ENCODE data around the gene AGBL4. TPM values are rescaled to one million over a fixed set of nuclear protein-coding genes. Genes with fewer than 3 reads are reported as not detected.

The AGBL4 gene
- total and polyA plus RNA-seq, 2 donors = 0.08 to 0.37 TPM

DNA sequence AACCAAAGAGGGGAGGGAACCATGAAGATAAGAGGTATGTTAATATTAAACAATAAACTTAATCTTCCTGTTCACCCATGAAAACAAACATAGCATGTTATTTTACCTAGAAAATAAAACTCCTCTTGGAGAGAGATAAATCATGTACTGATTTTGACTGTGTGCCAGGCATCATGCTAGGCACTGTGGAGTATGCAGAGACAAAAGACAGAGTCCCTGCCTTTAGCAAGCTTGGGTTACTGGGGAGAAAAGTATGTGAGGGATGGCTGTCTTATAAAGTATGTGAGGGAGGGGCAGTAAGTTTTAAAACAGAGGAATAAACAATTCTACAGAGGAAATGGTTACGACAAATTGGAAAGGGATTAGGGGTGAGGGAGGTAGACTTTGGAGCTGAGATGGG lies 1117.6 kb downstream of the AGBL4 start:
- WGBS = 77% methylated on average over 1 of the region's 1 CpG
- Histone ChIP-seq H3K36me3 (ENCODE audit: insufficient read depth) (no peaks in the 10 kb centered on the region), H3K4me1 (ENCODE audit: insufficient read depth) (no peaks in the 10 kb centered on the region), H3K27ac (ENCODE audit: low read depth) (no peak overlapping the region), H3K4me3 (ENCODE audit: low read depth, low read length) (no peak overlapping the region)
- DNase-seq (ENCODE audit: extremely low spot score) = no peak

DNA sequence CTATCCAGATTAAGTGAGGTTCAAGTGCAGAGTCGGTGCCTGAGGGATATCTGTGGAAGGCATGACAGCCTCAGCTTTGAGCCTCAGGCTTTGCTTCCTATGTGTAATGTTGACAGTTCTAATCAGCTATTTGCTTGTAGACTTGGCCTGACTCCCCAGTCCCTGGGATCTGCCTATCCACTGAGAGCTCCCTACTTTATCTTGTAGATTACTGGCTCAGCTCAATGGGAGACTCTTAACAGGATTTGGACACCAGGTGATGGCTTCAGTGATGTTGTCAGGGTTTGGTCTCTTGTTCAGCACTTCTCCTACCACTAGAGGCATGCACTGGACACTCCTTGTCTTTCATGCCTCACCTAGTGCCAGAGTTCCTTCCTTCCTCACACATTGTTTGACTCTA lies 1120.5 kb downstream of the AGBL4 start:
- WGBS = 47% methylated on average over 1 of the region's 1 CpG
- DNase-seq (ENCODE audit: extremely low spot score) = no peak
- no peaks in the 10 kb centered on the region for H3K4me1 ChIP-seq (ENCODE audit: insufficient read depth)
- no peaks in the 10 kb centered on the region for H3K36me3 ChIP-seq (ENCODE audit: insufficient read depth)
- H3K4me3 ChIP-seq (ENCODE audit: low read depth, low read length) = no peak overlapping the region
- H3K27ac ChIP-seq (ENCODE audit: low read depth) = no peak overlapping the region

GRCh38 chr1:48898894-48899293 lies 1124.9 kb downstream of the AGBL4 start:
- H3K4me3 ChIP-seq (ENCODE audit: low read depth, low read length) = no peak overlapping the region
- H3K36me3 ChIP-seq (ENCODE audit: insufficient read depth) = no peaks in the 10 kb centered on the region
- no peak for DNase-seq (ENCODE audit: extremely low spot score)
- WGBS = 90% methylated on average over 32 of the region's 32 CpGs
- H3K27ac ChIP-seq (ENCODE audit: low read depth) = no peak overlapping the region
- no peaks in the 10 kb centered on the region for H3K4me1 ChIP-seq (ENCODE audit: insufficient read depth)

DNA sequence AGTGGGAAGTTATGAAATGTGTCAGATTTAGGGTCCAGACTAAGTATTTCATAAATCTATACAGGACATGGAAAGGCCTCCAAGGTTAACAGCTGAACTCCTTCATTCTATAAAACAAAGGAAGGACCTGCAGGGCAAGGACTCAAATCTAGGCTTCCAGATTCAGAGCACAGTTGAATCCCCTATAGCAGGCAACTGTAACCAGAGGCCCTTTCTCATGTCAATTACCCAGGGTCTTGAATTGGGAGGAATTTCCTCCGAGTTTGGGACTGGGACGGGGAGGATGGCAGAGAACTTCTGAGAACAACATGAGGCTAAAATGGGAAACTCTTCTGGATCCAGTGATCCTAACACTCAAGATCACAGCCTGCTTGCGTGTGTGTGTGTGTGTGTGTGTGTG lies 1134.1 kb downstream of the AGBL4 start:
- Histone ChIP-seq H3K4me3 (ENCODE audit: low read depth, low read length) (no peak overlapping the region), H3K4me1 (ENCODE audit: insufficient read depth) (no peaks in the 10 kb centered on the region), H3K27ac (ENCODE audit: low read depth) (no peak overlapping the region), H3K36me3 (ENCODE audit: insufficient read depth) (no peaks in the 10 kb centered on the region)
- no peak for DNase-seq (ENCODE audit: extremely low spot score)
- 63% methylated on average over 3 of the region's 3 CpGs for WGBS

DNA sequence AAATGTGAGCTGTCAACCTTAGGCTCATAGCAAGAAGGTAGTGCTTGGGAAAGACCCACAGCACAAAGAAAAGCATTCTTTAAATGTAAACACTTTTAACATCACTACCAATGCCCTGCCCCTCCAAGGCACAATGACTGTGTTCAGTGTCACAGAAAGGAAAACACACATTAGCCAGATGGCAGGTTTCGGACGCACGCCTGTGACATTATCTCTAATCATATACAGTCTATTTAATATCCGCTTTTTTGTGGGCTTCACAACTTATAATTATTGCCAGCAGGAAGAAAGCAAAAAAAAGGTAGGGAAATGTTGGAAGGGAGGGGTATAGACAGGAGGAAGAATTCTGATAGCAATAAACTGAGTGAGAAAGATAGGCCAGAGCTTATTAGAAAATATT lies 1134.7 kb downstream of the AGBL4 start:
- no peaks in the 10 kb centered on the region for H3K36me3 ChIP-seq (ENCODE audit: insufficient read depth)
- H3K4me3 ChIP-seq (ENCODE audit: low read depth, low read length) = no peak overlapping the region
- WGBS = 52% methylated on average over 4 of the region's 4 CpGs
- H3K27ac ChIP-seq (ENCODE audit: low read depth) = no peak overlapping the region
- no peaks in the 10 kb centered on the region for H3K4me1 ChIP-seq (ENCODE audit: insufficient read depth)
- no peak for DNase-seq (ENCODE audit: extremely low spot score)

- no peaks in the 10 kb centered on the region for H3K36me3 ChIP-seq (ENCODE audit: insufficient read depth)
- DNase-seq (ENCODE audit: extremely low spot score) = no peak
- no peaks in the 10 kb centered on the region for H3K4me1 ChIP-seq (ENCODE audit: insufficient read depth)
- H3K27ac ChIP-seq (ENCODE audit: low read depth) = no peak overlapping the region
- H3K4me3 ChIP-seq (ENCODE audit: low read depth, low read length) = no peak overlapping the region
These were observed 1136.0 kb downstream of the AGBL4 start for GRCh38 chr1:48887796-48888195.

DNA sequence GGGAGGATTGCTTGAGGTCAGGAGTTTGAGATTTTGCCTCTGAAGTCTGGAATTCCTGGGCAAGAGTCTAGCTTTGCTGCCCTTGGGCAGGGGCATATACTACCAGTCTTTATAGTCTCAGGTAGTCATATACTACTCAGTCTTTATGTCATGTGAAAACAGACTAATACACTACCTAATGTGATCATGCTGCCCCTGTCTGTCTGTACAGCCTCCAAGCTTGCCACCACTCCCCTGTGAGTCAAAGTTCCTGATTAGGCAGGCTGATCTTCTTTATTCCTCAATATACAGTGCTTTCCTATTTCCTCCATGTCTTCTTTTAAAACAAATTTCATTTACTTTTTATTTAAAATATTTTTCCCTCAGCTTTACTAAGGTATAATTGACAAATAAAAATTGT lies 1141.7 kb downstream of the AGBL4 start:
- Histone ChIP-seq H3K4me1 (ENCODE audit: insufficient read depth) (no peaks in the 10 kb centered on the region), H3K4me3 (ENCODE audit: low read depth, low read length) (no peak overlapping the region), H3K36me3 (ENCODE audit: insufficient read depth) (no peaks in the 10 kb centered on the region), H3K27ac (ENCODE audit: low read depth) (no peak overlapping the region)
- DNase-seq (ENCODE audit: extremely low spot score) = no peak

DNA sequence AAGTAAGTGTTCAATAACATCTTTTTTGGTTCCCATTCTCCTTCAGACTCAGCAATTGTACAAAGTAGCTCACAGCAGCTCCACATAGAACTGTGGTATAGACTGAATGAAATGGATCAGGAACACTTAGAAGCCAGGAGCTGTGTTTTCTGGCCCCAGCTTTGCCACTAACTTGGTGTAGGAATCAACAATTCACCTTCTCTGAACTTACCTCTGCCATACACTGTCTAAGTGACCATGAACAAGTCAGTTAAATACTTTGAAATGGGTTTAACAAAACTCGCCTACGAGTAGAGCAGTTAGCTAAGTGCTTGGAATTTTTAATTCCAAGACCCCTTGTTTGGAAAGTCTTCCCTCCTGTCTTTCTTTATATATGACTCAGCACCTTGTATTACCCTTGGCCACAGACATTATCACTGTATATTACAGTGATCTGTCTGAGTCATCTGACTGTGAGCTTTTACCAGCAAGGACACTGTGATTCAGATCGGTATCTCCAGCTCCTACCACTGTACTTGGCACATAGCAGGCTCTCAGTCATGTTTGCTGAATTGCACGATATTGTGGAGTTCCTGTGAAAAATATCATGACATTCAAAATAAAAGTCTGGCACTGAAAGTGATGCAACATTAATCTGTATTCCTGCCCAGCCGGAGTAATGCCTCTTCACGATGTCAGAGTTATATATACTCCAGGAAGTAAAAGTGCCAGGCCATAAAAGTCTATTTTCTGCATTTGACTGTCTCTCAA lies 1145.4 kb downstream of the AGBL4 start:
- Histone ChIP-seq H3K4me1 (ENCODE audit: insufficient read depth) (no peaks in the 10 kb centered on the region), H3K4me3 (ENCODE audit: low read depth, low read length) (no peak overlapping the region), H3K27ac (ENCODE audit: low read depth) (no peak overlapping the region), H3K36me3 (ENCODE audit: insufficient read depth) (no peaks in the 10 kb centered on the region)
- DNase-seq (ENCODE audit: extremely low spot score) = no peak
- WGBS = 32% methylated on average over 6 of the region's 6 CpGs

- 49% methylated on average over 2 of the region's 2 CpGs for WGBS
- Histone ChIP-seq H3K4me1 (ENCODE audit: insufficient read depth) (no peaks in the 10 kb centered on the region), H3K4me3 (ENCODE audit: low read depth, low read length) (no peak overlapping the region), H3K36me3 (ENCODE audit: insufficient read depth) (no peaks in the 10 kb centered on the region), H3K27ac (ENCODE audit: low read depth) (no peak overlapping the region)
- DNase-seq (ENCODE audit: extremely low spot score) = no peak
These were observed 1147.4 kb downstream of the AGBL4 start for GRCh38 chr1:48876330-48876785.

DNA sequence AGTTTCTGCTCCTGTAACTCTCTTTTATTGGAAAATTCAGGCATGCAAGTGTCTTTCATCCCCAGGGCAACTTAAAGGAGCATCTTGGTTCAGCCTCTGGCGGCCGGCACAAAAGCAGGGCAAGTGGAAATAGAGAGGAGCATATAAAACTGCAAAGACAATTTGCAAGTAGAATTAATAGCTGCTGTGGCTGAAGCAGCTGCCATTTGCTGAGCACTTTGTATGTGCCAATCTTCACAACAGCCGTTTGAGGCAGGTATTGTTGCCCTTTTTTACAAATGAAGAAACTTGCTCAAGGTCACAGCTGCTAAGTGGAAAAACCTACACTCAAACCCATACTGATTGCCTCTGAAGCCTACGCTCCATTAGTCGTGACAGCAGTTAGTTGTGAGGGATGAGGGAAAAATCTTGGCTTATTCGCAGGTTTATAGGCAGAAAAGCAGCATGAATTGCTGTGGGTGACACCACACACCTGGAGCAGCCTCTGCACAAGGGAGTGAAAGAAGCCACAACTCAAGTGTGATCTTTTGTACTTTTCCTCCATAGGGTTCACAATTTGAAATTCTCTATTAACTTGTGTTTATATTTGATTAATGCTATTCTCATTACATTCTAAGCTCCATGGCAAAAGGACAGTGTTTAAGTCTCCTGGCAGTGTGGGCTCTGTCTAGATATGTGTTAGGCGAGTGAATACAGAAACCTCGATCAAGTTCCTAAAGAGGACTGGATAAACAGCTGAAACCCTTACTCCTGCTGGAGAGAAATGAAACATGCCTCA lies 1148.0 kb downstream of the AGBL4 start:
- WGBS = 69% methylated on average over 8 of the region's 8 CpGs
- Histone ChIP-seq H3K4me3 (ENCODE audit: low read depth, low read length) (no peak overlapping the region), H3K4me1 (ENCODE audit: insufficient read depth) (no peaks in the 10 kb centered on the region), H3K27ac (ENCODE audit: low read depth) (no peak overlapping the region), H3K36me3 (ENCODE audit: insufficient read depth) (no peaks in the 10 kb centered on the region)
- DNase-seq (ENCODE audit: extremely low spot score) = no peak

DNA sequence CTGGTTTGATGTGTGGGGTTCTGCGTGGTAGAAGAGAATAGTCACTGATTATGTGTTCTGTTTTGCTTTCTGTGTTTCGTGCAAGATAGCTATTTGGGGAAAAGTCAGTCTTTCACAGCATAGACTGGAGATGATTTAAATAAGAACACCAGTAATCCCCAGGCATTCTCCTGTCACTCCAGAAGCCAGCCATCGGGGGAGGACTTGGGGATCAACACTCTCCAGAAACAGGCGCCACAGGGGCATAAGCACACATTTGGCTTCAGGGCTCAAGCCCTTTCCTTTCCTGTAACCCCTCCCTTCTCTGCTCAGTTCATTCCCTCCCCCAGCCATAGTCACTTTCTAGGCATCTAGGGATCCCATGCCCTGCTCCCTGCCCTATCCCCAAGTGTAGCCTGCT lies 1149.8 kb downstream of the AGBL4 start:
- Histone ChIP-seq H3K4me3 (ENCODE audit: low read depth, low read length) (no peak overlapping the region), H3K27ac (ENCODE audit: low read depth) (no peak overlapping the region), H3K4me1 (ENCODE audit: insufficient read depth) (no peaks in the 10 kb centered on the region), H3K36me3 (ENCODE audit: insufficient read depth) (no peaks in the 10 kb centered on the region)
- 72% methylated on average over 4 of the region's 4 CpGs for WGBS
- DNase-seq (ENCODE audit: extremely low spot score) = no peak

DNA sequence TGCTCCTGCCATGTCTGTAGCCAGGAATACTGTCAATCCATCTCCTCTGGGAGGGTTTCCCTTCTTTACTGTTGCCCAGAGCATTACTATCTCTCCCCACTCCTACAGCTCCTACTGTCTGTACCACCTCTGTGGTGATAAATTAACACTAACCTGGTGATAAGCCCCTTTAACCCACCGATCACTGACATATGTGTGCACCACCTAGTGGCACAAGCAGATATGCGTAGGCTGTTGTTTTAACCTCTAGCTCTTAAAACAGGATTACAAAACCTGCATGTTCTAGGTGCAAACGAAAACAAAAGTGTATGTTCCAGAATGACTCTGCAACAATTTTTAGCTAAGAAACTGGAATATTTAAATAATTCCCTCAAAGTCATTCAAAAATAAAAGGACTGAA lies 1153.2 kb downstream of the AGBL4 start:
- Histone ChIP-seq H3K4me3 (ENCODE audit: low read depth, low read length) (no peak overlapping the region), H3K36me3 (ENCODE audit: insufficient read depth) (no peaks in the 10 kb centered on the region), H3K4me1 (ENCODE audit: insufficient read depth) (no peaks in the 10 kb centered on the region), H3K27ac (ENCODE audit: low read depth) (no peak overlapping the region)
- no peak for DNase-seq (ENCODE audit: extremely low spot score)
- 40% methylated on average over 3 of the region's 3 CpGs for WGBS

GRCh38 chr1:48869116-48869893 lies 1154.4 kb downstream of the AGBL4 start:
- H3K27ac ChIP-seq (ENCODE audit: low read depth) = no peak overlapping the region
- no peaks in the 10 kb centered on the region for H3K36me3 ChIP-seq (ENCODE audit: insufficient read depth)
- 70% methylated on average over 5 of the region's 5 CpGs for WGBS
- no peaks in the 10 kb centered on the region for H3K4me1 ChIP-seq (ENCODE audit: insufficient read depth)
- H3K4me3 ChIP-seq (ENCODE audit: low read depth, low read length) = no peak overlapping the region
- DNase-seq (ENCODE audit: extremely low spot score) = no peak

GRCh38 chr1:48864913-48865312 lies 1158.8 kb downstream of the AGBL4 start:
- no peak overlapping the region for H3K27ac ChIP-seq (ENCODE audit: low read depth)
- no peak overlapping the region for H3K4me3 ChIP-seq (ENCODE audit: low read depth, low read length)
- no peaks in the 10 kb centered on the region for H3K36me3 ChIP-seq (ENCODE audit: insufficient read depth)
- DNase-seq (ENCODE audit: extremely low spot score) = no peak
- 74% methylated on average over 2 of the region's 2 CpGs for WGBS
- no peaks in the 10 kb centered on the region for H3K4me1 ChIP-seq (ENCODE audit: insufficient read depth)

Measured in urinary bladder (tissue), 4 donors.